Fibroblast of the aortic adventitia (primary cell): ENCODE results near the gene PSTPIP1. TPM values are rescaled to one million over a fixed set of nuclear protein-coding genes. Genes with fewer than 3 reads are reported as not detected.
A peak's percentile ranks its signal among the peaks of the same experiment; 100 is the strongest.
"Not testable (repeated sequence)": the region's sequence is repeated elsewhere in the genome, so short reads cannot be mapped to it uniquely, and the experiment has no call there.

ENCODE experiments used
- DNase-seq: peaks from one replicate; pipeline ENCODE4 v3.0.0-alpha.2; 2010; ENCODE audit warnings: low read depth
- H3K4me3 ChIP-seq: 2 replicates; pipeline ENCODE4 v1.5.1; 2011; ENCODE audit warnings: low read depth, mild to moderate bottlenecking, control low read depth, low read length, moderate library complexity
- CTCF ChIP-seq: IDR thresholded peaks from 2 replicates; pipeline ENCODE4 v1.5.1; 2011; ENCODE audit warnings: mild to moderate bottlenecking, low read length, control low read depth, inconsistent platforms; ENCODE audit not compliant: insufficient read depth
- total RNA-seq: library from RNA; depleted of rRNA; stranded (reverse); fragments of >200 nt; gene quantifications from 2 replicates; pipeline ENCODE4 v1.2.3, GENCODE V29; 2012; ENCODE audit warnings: low replicate concordance

PSTPIP1 gene
- total RNA-seq, 1 donor, result 0.18 TPM

DNA sequence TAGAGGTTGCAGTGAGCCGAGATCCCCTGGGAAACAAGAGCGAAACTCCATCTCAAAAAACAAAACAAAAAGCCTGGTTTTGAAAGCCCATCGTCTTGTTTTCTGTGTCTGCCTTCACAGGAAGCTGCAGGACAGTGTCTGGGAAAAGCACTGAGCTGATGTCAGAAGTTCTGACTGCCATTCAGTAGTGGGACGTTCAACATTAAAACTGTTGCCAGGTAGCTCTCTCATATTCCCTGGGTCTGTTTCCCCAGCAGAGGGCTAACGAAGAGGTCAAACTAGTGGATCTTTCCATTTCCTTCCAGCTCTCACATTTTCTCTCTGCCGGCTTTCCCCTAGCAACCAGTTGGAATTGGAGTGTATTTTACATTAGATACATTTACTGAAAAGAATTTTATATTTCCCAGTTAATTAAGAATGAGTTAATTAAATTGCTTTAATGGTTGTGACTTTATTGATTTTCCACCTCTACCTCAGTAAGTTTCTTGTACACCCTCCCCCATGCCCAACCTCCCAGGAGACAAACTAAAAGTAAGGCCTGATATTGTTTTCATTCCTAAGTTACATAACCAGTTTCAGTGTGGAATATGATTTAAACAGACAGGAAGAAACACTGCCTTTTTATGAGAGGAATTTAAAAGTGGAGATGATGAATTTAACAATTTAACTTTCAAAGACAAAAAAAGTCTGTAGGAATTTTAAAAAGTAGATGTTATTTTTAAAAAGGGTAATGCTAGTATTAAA lies 33.5 kb upstream of the PSTPIP1 start:
- no peak for DNase-seq
- no peak for TF ChIP-seq CTCF
- no peak overlapping the region for H3K4me3 ChIP-seq

- no peak for TF ChIP-seq CTCF
- no peak overlapping the region for H3K4me3 ChIP-seq
- DNase-seq, result no peak
These were observed 32.5 kb upstream of the PSTPIP1 start for GRCh38 chr15:76962337-76963013.

- no peak overlapping the region for H3K4me3 ChIP-seq
- no peak for TF ChIP-seq CTCF
- no peak for DNase-seq
These were observed 31.3 kb upstream of the PSTPIP1 start for GRCh38 chr15:76963596-76963995.

- H3K4me3 ChIP-seq, result no peak overlapping the region
- TF ChIP-seq CTCF, result no peak
- no peak for DNase-seq
These were observed 30.8 kb upstream of the PSTPIP1 start for GRCh38 chr15:76964157-76964556.

DNA sequence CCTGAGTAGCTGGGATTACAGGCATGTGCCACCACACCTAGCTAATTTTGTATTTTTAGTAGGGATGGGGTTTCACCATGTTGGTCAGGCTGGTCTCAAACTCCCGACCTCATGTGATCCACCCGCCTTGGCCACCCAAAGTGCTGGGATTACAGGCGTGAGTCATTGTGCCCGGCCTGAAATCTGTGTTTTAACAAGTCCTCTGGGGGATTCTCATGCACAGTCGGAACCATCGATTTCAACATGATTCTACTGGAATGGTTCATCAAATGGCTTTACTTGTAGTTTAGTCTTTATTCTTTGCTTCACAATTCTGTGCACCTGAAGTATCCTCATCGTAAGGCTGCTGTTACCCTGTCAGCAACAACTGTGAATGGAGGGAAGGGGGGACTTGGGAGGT lies 28.9 kb upstream of the PSTPIP1 start:
- not testable (repeated sequence) for H3K4me3 ChIP-seq
- peak; percentile 28 for DNase-seq

DNA sequence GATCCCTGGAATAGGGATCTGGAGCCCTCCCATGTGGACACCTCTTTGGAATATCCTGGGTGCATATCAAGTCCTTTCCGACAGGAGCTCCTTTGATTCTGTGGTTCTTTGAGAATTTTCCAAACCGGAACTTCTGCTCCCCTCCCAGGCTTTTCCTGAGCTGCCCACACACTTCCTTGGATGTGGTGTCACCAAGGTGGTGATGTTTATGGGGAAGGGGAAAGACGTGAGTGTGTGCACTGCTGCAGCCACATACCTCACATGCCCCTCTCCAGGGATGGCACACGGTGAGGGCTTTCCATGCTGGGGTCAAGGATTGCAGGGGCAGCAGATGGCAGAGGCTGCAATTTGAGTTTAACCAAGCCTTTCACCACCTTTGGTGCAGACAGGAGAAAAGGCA lies 27.9 kb upstream of the PSTPIP1 start:
- no peak for DNase-seq
- TF ChIP-seq CTCF, result no peak

GRCh38 chr15:76968306-76968705 lies 26.6 kb upstream of the PSTPIP1 start:
- DNase-seq, result peak; percentile 21

More for the DNA sequence above, 27.9 kb upstream of the PSTPIP1 start:
- no peak overlapping the region for H3K4me3 ChIP-seq

More at GRCh38 chr15:76968306-76968705, 26.6 kb upstream of the PSTPIP1 start:
- H3K4me3 ChIP-seq, result no peak overlapping the region
- no peak for TF ChIP-seq CTCF
